HepG2 (cell line): ENCODE results near the gene MCEE.

Experiments
- ETV6 ChIP-seq: sonication (generic); formaldehyde crosslinking; conservative IDR thresholded peaks from 2 replicates; pipeline ENCODE4 v1.4.0; 2020; ENCODE audit warnings: missing genetic modification reagents
- KLF13 ChIP-seq: sonication (generic); formaldehyde crosslinking; IDR thresholded peaks from 2 replicates; pipeline ENCODE4 v1.4.0; 2020; ENCODE audit warnings: mild to moderate bottlenecking, missing genetic modification reagents
- NFIB ChIP-seq: sonication (generic); formaldehyde crosslinking; IDR thresholded peaks from 2 replicates; pipeline ENCODE4 v1.9.0; 2021; ENCODE audit warnings: missing genetic modification reagents, mild to moderate bottlenecking, borderline replicate concordance
- REXO4 ChIP-seq: sonication (generic); formaldehyde crosslinking; IDR thresholded peaks from 2 replicates; pipeline ENCODE4 v1.8.0; 2022; ENCODE audit warnings: missing genetic modification reagents, mild to moderate bottlenecking, borderline replicate concordance
- ZFP41 ChIP-seq: sonication (generic); formaldehyde crosslinking; IDR thresholded peaks from 2 replicates; pipeline ENCODE4 v1.4.0; 2020; ENCODE audit warnings: mild to moderate bottlenecking, missing genetic modification reagents, borderline replicate concordance
- ZNF713 ChIP-seq: sonication (generic); formaldehyde crosslinking; IDR thresholded peaks from 2 replicates; pipeline ENCODE4 v1.4.0; 2020; ENCODE audit warnings: mild to moderate bottlenecking, missing genetic modification reagents

GRCh38 chr2:71060211-71060610 lies 69.8 kb downstream of the MCEE start:
- TF ChIP-seq REXO4 (CRISPR knock-in tag): no peak
- TF ChIP-seq ZFP41: no peak
- TF ChIP-seq ZNF713 (CRISPR knock-in tag): no peak
- no peak for TF ChIP-seq NFIB
- no peak for TF ChIP-seq KLF13 (CRISPR knock-in tag)
- TF ChIP-seq ETV6 (CRISPR knock-in tag): no peak
